Retinal pigment epithelial cell (primary cell): Measurements from ENCODE around the gene KIAA1958.

Experiments
- DNase-seq: peaks from one replicate; pipeline ENCODE4 v3.0.0-alpha.2; 2010; ENCODE audit warnings: low read depth
- H3K4me3 ChIP-seq: 2 replicates; pipeline ENCODE4 v1.5.1; 2011; ENCODE audit warnings: mild to moderate bottlenecking, low read length, control low read depth, moderate library complexity
- TF ChIP-seq, protein P1 (sequence below): conservative IDR thresholded peaks from 2 replicates; pipeline ENCODE4 v1.5.1; 2011; ENCODE audit warnings: low read depth, low read length, control low read depth, inconsistent platforms

Gene KIAA1958

DNA sequence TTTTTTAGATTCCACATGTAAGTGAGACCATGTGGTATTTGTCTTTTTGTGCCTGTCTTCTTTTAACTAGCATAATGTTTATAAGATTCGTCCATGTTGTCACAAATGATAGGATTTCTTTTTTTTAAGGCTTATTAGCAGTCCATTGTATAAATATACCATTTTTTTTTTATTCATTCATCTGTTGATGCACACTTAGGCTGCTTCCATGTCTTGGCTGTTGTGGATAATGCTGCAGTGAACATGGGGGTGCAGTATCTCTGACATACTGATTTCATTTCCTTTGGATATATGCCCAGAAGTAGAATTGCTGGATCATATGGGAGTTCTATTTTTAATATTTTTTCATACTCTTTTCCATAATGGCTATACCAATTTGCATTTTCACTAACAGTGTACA lies 48.7 kb downstream of the KIAA1958 start:
- TF ChIP-seq, protein P1, sequence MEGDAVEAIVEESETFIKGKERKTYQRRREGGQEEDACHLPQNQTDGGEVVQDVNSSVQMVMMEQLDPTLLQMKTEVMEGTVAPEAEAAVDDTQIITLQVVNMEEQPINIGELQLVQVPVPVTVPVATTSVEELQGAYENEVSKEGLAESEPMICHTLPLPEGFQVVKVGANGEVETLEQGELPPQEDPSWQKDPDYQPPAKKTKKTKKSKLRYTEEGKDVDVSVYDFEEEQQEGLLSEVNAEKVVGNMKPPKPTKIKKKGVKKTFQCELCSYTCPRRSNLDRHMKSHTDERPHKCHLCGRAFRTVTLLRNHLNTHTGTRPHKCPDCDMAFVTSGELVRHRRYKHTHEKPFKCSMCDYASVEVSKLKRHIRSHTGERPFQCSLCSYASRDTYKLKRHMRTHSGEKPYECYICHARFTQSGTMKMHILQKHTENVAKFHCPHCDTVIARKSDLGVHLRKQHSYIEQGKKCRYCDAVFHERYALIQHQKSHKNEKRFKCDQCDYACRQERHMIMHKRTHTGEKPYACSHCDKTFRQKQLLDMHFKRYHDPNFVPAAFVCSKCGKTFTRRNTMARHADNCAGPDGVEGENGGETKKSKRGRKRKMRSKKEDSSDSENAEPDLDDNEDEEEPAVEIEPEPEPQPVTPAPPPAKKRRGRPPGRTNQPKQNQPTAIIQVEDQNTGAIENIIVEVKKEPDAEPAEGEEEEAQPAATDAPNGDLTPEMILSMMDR: no peak
- no peak for DNase-seq

DNA sequence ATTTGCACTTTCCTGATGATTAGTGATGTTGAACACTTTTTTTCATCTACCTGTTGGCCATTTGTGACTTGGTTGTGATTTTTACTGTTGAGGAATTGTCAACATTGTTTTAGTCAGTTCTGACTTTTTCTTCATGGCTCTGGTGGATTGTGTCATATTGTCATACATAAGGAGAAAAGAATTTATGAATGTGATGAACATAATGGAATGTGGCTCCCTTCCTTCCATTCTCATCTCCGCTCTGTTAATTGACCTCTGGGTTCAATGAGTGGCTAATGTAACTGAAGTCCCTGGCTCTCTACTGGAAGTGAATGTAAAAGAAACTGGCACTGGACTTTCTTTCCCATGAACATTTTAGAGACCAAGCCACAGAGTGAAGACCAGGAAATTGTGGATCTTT lies 49.2 kb downstream of the KIAA1958 start:
- TF ChIP-seq, protein P1: no peak
- no peak overlapping the region for H3K4me3 ChIP-seq
- DNase-seq: no peak

More for the DNA sequence above, 48.7 kb downstream of the KIAA1958 start:
- H3K4me3 ChIP-seq: no peak overlapping the region

DNA sequence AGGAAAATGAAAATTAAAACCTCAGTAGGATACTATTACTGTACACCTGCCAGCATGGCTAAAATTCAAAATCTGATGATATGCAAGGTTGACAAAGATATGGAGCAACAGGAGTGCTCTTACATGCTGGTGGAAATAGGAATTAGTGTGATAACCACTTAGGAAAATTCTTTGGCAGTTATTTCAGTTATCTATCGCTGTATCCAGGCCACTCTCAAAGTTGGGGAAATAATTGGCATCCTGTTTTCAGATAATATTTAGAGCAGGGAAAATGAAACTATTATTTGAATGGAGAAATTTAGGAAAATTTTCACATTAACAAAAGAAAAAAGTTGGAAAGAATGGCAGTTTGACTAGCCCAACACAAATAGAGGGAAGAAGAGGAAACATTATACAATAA lies 50.9 kb downstream of the KIAA1958 start:
- no peak overlapping the region for H3K4me3 ChIP-seq
- TF ChIP-seq, protein P1: no peak
- no peak for DNase-seq

DNA sequence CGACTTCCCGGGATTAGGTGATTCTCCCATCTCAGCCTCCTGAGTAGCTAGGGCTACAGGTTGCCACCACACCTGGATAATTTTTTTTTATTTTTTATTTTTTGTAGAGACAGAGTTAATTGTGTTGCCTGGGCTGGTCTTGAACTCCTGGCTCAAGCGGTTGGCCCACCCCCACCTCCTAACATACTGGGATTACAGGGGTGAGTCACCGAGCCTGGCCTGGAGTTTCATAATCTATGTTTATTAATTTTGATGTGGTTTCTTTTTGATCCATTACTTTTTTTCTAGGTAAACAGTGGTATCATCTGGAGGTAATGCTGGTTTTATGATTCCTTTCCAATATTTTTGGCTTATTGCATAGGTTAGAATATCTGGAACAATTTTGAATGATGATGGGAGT lies 54.2 kb downstream of the KIAA1958 start:
- no peak overlapping the region for H3K4me3 ChIP-seq
- DNase-seq: no peak
- TF ChIP-seq, protein P1: no peak

DNA sequence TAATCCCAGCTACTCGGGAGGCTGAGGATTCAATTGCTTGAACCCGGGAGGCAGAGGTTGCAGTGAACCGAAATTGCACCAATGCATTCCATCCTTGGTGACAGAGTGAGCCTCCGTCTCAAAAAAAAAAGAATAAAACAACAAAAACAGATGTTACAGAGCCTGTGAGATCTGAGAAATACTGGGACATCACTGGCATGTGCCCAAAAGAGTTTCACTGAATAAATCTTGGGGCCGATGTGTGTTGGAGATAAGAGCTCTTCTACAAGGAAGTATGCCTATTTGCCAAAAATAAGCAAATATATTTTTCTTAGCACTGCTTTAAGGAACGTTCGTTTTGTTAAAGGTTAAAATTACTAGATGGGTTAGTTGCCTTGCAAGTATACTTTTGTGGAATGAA lies 55.1 kb downstream of the KIAA1958 start:
- TF ChIP-seq, protein P1: no peak
- no peak overlapping the region for H3K4me3 ChIP-seq
- DNase-seq: no peak

DNA sequence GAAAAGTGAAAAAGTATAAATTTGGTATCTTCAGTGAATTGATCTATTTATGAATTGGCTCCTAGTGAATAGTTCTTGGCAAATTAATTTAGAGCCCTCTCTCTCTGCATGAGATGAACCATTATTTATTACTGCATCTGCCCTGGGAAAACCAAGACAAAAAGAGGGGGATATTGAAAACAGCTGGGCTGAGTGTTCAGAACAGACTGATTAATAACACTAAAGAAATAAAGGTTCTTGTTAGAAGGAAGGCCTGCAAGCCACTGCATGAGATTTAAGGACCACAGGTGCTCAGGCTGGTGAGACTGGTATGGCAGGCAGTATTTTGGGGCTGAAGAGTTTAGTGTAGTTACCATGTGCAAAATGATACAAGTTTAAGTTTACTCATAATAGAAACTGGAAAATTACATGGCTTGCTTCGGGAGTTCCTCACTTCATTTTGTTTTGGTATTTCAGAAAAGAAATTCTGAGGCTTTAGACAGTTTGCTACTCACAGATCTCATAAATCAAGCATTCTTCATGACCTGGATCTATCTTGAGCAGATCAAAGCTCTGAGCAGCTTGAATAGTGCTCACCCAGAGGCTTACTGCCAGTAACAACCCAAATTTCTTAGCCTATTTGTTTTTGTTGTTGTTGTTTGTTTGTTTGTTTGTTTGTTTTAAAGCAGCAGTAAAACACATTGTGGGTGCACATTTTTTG lies 56.1 kb downstream of the KIAA1958 start:
- no peak for DNase-seq
- no peak overlapping the region for H3K4me3 ChIP-seq
- TF ChIP-seq, protein P1: no peak

DNA sequence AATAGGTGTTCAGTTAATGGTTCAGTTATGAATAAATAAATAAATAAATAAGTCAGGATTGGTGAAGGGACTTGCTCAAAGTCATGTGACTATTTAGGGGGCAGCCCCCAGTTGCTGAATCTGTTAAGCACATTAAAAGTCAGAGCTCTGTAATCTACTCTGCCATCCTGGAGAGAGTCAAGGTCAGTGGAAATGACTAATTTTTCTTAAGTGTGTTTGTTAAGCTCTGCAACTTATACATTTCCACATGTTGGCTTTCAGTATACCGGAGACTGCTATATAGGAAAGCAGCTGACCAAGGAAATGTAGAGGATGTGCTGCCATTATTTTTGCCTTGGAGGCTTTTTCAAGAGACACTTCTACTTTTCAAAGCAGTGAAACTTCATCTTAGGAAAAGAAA lies 57.9 kb downstream of the KIAA1958 start:
- H3K4me3 ChIP-seq: no peak overlapping the region
- TF ChIP-seq, protein P1: no peak
- no peak for DNase-seq
